Gastrocnemius medialis (tissue), 4 donors: ENCODE data around the gene YY1AP1.

Experiments used
- POLR2A ChIP-seq, 2 donors: fragments of 450-650 bp; IDR thresholded peaks; one replicate each; pipeline ENCODE4 v1.6.1; 2017; ENCODE audit warnings: antibody characterized with exemption in 2 of 2, mild to moderate bottlenecking in 2 of 2, moderate library complexity in 2 of 2
- TF ChIP-seq, protein P1 (sequence below), 5 experiments: fragments of 450-650 bp in 3 of 5; fragments of 200-600 bp in 2 of 5; sonication (generic) in 2 of 5; IDR thresholded peaks in 4 of 5; conservative IDR thresholded peaks in 1 of 5; 1 replicate in 4 of 5; 2 replicates in 1 of 5; pipeline ENCODE4 v1.5.1; 2016 to 2019; ENCODE audit warnings: antibody characterized with exemption in 5 of 5, mild to moderate bottlenecking in 3 of 5, moderate library complexity in 3 of 5

DNA sequence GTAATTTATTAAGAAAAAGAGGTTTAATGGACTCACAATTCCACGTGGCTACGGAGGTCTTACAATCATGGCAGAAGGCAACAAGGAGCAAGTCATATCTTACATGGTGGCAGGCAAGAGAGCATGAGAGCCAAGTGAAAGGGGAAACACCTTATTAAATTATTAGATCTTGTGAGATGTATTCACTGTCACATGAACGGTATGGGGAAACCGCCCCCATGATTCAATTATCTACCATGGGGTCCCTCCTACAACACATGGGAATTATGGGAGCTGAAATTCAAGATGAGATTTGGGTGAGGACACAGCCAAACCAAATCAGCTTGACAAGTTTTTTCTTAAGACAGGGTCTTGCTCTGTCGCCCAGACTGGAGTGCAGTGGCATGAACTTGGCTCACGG is 14.6 kb upstream of the YY1AP1 start:
- TF ChIP-seq, protein P1, sequence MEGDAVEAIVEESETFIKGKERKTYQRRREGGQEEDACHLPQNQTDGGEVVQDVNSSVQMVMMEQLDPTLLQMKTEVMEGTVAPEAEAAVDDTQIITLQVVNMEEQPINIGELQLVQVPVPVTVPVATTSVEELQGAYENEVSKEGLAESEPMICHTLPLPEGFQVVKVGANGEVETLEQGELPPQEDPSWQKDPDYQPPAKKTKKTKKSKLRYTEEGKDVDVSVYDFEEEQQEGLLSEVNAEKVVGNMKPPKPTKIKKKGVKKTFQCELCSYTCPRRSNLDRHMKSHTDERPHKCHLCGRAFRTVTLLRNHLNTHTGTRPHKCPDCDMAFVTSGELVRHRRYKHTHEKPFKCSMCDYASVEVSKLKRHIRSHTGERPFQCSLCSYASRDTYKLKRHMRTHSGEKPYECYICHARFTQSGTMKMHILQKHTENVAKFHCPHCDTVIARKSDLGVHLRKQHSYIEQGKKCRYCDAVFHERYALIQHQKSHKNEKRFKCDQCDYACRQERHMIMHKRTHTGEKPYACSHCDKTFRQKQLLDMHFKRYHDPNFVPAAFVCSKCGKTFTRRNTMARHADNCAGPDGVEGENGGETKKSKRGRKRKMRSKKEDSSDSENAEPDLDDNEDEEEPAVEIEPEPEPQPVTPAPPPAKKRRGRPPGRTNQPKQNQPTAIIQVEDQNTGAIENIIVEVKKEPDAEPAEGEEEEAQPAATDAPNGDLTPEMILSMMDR (IDR thresholded peaks at IDR 0.05 in 4 of 5, conservative IDR thresholded peaks at IDR 0.05 in 1 of 5), result no peak
- no peak for TF ChIP-seq POLR2A (IDR thresholded peaks at IDR 0.05)
